Measurements from ENCODE around the gene SF3B4.
A peak's percentile ranks its signal among the peaks of the same experiment; 100 is the strongest.

- TF ChIP-seq CTCF (IDR thresholded peaks at IDR 0.05) = peak in 1 of 6 experiments; percentile 4
- TF ChIP-seq POLR2A (IDR thresholded peaks at IDR 0.05) = no peak
These were observed 14.6 kb upstream of the SF3B4 start for GRCh38 chr1:149942207-149942606.
